ENCODE results near the gene GCKR. TPM values are rescaled to one million over a fixed set of nuclear protein-coding genes. Genes with fewer than 3 reads are reported as not detected.

GCKR gene
- total and polyA plus RNA-seq, 7 experiments from 2014 or later: not detected

- Mint-ChIP-seq H3K4me3 (no peak overlapping the region), H3K4me1 (no peaks in the 10 kb centered on the region), H3K27me3 (no peaks in the 10 kb centered on the region), H3K36me3 (peaks cover 0 to 37% (median 15%) of the 10 kb centered on the region in 5 donors), H3K9me3 (no peaks in the 10 kb centered on the region), H3K27ac (peak overlapping the region in 1 of 9 donors; percentile 26)
- intact Hi-C loops (cut with micrococcal nuclease): no loop called here
- no peaks in the 10 kb centered on the region for H3K9me3 ChIP-seq (ENCODE audit: control insufficient read depth in 2 of 3, low read length in 3 of 3)
- POLR2A ChIA-PET: interaction anchor here (0.5 kb wide), 1 partner anchor 1341 kb away, joined by 3 read pairs; no protein-coding TSS in a partner anchor
- H3K4me3 ChIP-seq (ENCODE audit: low read length): no peak overlapping the region
- H3K27ac ChIP-seq (ENCODE audit: low read depth, low read length): no peak overlapping the region
- ATAC-seq: no peak
- CTCF ChIA-PET: no interaction called here
- DNase-seq: no peak
- peaks cover 0 to 21% (median 0%) of the 10 kb centered on the region in 3 experiments for H3K36me3 ChIP-seq (ENCODE audit: control insufficient read depth in 2 of 3, insufficient read depth in 3 of 3, low read length in 3 of 3)
- H3K4me1 ChIP-seq (ENCODE audit: control insufficient read depth in 2 of 2, insufficient read depth in 2 of 2, low read length in 2 of 2): no peaks in the 10 kb centered on the region
- no peaks in the 10 kb centered on the region for H3K27me3 ChIP-seq (ENCODE audit: control insufficient read depth in 2 of 2, insufficient read depth in 2 of 2, low read length in 2 of 2)
Measured at GRCh38 chr2:27471961-27472360, 24.7 kb upstream of the GCKR start.

DNA sequence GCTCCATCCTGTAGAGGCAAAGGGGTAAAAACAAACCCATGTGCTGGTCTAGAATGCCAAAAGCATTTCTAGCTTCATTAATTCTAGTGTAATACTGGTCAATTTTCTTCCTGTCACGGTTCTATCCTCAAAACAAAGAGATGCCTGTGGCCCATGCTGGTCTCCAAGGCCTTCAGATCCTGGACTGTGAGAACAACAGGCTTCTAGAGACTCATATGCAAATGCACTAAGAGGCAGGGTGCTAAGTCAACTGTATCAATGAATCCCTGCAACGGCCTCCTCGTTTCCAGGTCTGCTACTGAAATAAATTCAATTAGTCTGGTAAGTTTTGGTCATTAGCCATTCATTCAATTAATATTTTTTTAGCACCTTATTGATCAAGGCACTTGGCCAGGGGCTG, 11.1 kb upstream of the GCKR start:
- peak overlapping the region in 3 of 9 donors; percentile 21 to 47 (median 34) for H3K27ac Mint-ChIP-seq
- peaks cover 8 to 20% (median 17%) of the 10 kb centered on the region in 7 donors for H3K4me1 Mint-ChIP-seq
- DNase-seq (no peak), ATAC-seq (no peak)
- H3K27me3 Mint-ChIP-seq: no peaks in the 10 kb centered on the region
- ChIA-PET POLR2A (interaction anchor here (0.6 kb wide), 1 partner anchor 55 kb away, joined by 4 read pairs; no protein-coding TSS in a partner anchor), CTCF (no interaction called here)
- no peaks in the 10 kb centered on the region for H3K9me3 ChIP-seq (ENCODE audit: control insufficient read depth in 2 of 3, low read length in 3 of 3)
- intact Hi-C loops (cut with micrococcal nuclease): loop anchor here (5.0 to 10.0 kb wide), 5 partner anchors 128 to 401 kb away; partner anchors contain the start of genes ATRAID (in 1 of the 2), GTF3C2 (in 1 of the 2), KHK (in 1 of the 2) and SLC30A3 (in 1 of the 2)
- peaks cover 0 to 3% (median 0%) of the 10 kb centered on the region in 11 donors for H3K9me3 Mint-ChIP-seq
- H3K4me3 Mint-ChIP-seq: no peak overlapping the region
- no peaks in the 10 kb centered on the region for H3K27me3 ChIP-seq (ENCODE audit: control insufficient read depth in 2 of 2, insufficient read depth in 2 of 2, low read length in 2 of 2)
- H3K36me3 Mint-ChIP-seq: peaks cover 0 to 21% (median 8%) of the 10 kb centered on the region in 5 donors
- no peak overlapping the region for H3K27ac ChIP-seq (ENCODE audit: low read depth, low read length)
- H3K4me3 ChIP-seq (ENCODE audit: low read length): no peak overlapping the region
- peaks cover 11 to 16% of the 10 kb centered on the region in 2 donors for H3K4me1 ChIP-seq (ENCODE audit: control insufficient read depth in 2 of 2, insufficient read depth in 2 of 2, low read length in 2 of 2)
- H3K36me3 ChIP-seq (ENCODE audit: control insufficient read depth in 2 of 3, insufficient read depth in 3 of 3, low read length in 3 of 3): peaks cover 0 to 18% (median 0%) of the 10 kb centered on the region in 3 experiments

DNA sequence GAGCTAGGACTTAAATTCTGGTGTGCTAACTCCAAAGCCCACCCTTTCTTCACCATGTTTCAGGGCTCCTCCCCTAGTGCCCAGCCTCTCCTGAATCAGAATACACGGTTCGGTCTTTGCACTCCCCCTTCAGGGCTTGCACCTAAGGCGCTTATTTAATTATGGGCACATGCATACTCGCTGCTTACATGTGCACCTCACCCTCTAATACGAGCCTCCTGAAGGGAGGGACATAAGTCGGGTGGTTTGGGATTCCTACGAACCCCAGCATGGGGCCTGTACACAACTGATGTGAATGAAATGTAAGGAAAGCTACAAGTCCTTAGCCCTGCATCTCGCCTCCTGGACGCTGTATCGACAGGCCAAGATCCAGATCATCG, 7.5 kb upstream of the GCKR start:
- Mint-ChIP-seq H3K4me3 (peak overlapping the region; percentile 78 to 92 (median 84)), H3K36me3 (peaks cover 0 to 8% (median 0%) of the 10 kb centered on the region in 5 donors), H3K27ac (peak overlapping the region; percentile 82 to 99 (median 98)), H3K4me1 (peaks cover 8 to 28% (median 19%) of the 10 kb centered on the region in 7 donors), H3K9me3 (peaks cover 0 to 3% (median 0%) of the 10 kb centered on the region in 11 donors), H3K27me3 (peaks cover 10 to 16% (median 12%) of the 10 kb centered on the region in 5 donors)
- H3K27ac ChIP-seq (ENCODE audit: low read depth, low read length): peak overlapping the region; percentile 80
- H3K4me3 ChIP-seq (ENCODE audit: low read length): peak overlapping the region; percentile 62
- peaks cover 0 to 2% of the 10 kb centered on the region in 2 donors for H3K27me3 ChIP-seq (ENCODE audit: control insufficient read depth in 2 of 2, insufficient read depth in 2 of 2, low read length in 2 of 2)
- DNase-seq (peak in 1 of 9 donors; percentile 53), ATAC-seq (peak; percentile 10)
- POLR2A ChIA-PET: no interaction called here
- intact Hi-C loops (cut with micrococcal nuclease): loop anchor here (1.0 to 10.0 kb wide), 17 partner anchors 61 to 404 kb away; partner anchors contain the start of genes EIF2B4 (in 2 of the 2), GTF3C2 (in 2 of the 2), NRBP1 (in 2 of the 2) and PPM1G (in 2 of the 2)
- H3K36me3 ChIP-seq (ENCODE audit: control insufficient read depth in 2 of 3, insufficient read depth in 3 of 3, low read length in 3 of 3): peaks cover 0 to 4% (median 0%) of the 10 kb centered on the region in 3 experiments
- CTCF ChIA-PET: no interaction called here
- H3K4me1 ChIP-seq (ENCODE audit: control insufficient read depth in 2 of 2, insufficient read depth in 2 of 2, low read length in 2 of 2): peaks cover 11 to 16% of the 10 kb centered on the region in 2 donors
- H3K9me3 ChIP-seq (ENCODE audit: control insufficient read depth in 2 of 3, low read length in 3 of 3): no peaks in the 10 kb centered on the region

DNA sequence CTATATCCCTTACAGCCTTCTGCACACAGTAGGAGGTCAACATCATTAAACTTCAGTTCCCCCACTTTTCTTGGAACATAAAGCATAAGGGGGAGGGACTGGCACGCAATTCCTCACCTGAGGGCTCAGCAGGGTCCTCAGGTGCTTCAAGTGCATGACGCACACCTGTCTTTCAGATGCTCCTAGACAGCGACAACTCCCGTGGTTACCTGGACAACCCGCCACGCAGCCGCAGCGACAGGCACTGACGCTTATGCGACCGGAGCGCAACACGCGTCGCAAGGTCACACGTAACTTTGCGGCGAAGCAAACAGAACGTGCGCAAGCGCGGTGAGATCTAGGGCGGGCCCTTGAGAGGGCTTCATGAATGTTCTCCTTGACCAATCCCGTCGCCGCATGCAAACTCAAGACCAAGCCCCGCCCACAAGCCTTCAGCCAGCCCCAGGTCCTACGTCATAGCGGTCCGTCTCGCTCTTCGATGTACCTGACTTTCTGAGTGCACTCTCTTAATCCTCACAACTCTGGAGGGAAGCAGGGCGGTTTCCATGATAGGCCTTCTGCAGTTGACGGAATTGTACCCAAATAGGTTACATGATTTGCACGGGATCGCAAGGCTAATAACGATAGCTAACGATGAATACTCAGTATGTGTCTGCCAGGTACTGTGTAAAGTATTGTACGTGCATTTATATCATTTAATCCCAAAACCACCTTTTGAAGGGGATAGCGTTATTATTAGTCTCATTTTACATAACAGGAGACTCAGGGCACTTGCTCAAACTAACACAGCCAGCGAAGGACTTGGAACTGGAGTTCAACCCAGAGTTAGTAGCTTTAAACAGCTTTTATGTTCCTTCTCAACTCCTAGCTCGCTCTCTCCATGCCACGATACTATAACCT, 6.9 kb upstream of the GCKR start, which contains the start of gene IFT172:
IFT172 (minus strand) TSS at position 246 of the 900 bp plus-strand sequence; CDS start at position 156, 90 bp downstream.
- Mint-ChIP-seq H3K4me1 (peaks cover 8 to 29% (median 19%) of the 10 kb centered on the region in 7 donors), H3K9me3 (peaks cover 0 to 3% (median 0%) of the 10 kb centered on the region in 11 donors), H3K27ac (peak within 1 kb of the TSS; percentile 82 to 99 (median 98)), H3K4me3 (peak within 1 kb of the TSS; percentile 78 to 92 (median 84)), H3K36me3 (peaks cover 0 to 7% (median 0%) of the 10 kb centered on the region in 5 donors), H3K27me3 (peaks cover 13 to 20% (median 17%) of the 10 kb centered on the region in 5 donors)
- peaks cover 11 to 16% of the 10 kb centered on the region in 2 donors for H3K4me1 ChIP-seq (ENCODE audit: control insufficient read depth in 2 of 2, insufficient read depth in 2 of 2, low read length in 2 of 2)
- peaks cover 0 to 1% (median 0%) of the 10 kb centered on the region in 3 experiments for H3K36me3 ChIP-seq (ENCODE audit: control insufficient read depth in 2 of 3, insufficient read depth in 3 of 3, low read length in 3 of 3)
- peak; percentile 90 to 100 (median 99) for DNase-seq
- POLR2A ChIA-PET: interaction anchor here (0.6 to 1.0 kb wide), 3 partner anchors 12 to 1612 kb away, joined by 3 to 4 read pairs (median 3); no protein-coding TSS in a partner anchor
- peak within 1 kb of the TSS; percentile 80 for H3K27ac ChIP-seq (ENCODE audit: low read depth, low read length)
- H3K4me3 ChIP-seq (ENCODE audit: low read length): peak within 1 kb of the TSS; percentile 63
- H3K27me3 ChIP-seq (ENCODE audit: control insufficient read depth in 2 of 2, insufficient read depth in 2 of 2, low read length in 2 of 2): peaks cover 0 to 7% of the 10 kb centered on the region in 2 donors
- ATAC-seq: peak; percentile 96
- intact Hi-C loops (cut with micrococcal nuclease): loop anchor here (1.0 to 10.0 kb wide), 17 partner anchors 61 to 405 kb away; partner anchors contain the start of genes EIF2B4 (in 2 of the 2), GTF3C2 (in 2 of the 2), NRBP1 (in 2 of the 2) and PPM1G (in 2 of the 2)
- CTCF ChIA-PET: no interaction called here
- no peaks in the 10 kb centered on the region for H3K9me3 ChIP-seq (ENCODE audit: control insufficient read depth in 2 of 3, low read length in 3 of 3)

DNA sequence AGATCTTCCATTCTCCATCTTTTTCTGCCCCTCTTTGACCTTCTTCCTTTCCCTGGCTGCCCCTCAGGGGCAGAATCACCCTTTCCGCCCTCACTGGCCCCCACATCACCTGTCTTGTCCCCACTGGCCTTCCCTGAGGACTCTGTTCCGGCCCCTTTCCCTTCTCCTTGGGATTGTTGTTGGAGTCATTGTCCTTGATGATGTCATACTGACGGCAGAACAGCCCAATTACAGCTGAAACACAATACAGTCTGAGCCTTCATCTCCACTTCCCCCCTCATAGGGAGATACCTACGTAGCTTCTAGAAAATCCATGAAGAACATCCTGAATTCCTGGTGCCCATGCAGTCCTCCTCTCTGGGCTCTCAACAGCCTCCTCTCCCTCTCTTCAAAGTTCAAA, 4.1 kb upstream of the GCKR start:
- no peaks in the 10 kb centered on the region for H3K9me3 ChIP-seq (ENCODE audit: control insufficient read depth in 2 of 3, low read length in 3 of 3)
- H3K27ac Mint-ChIP-seq: peak overlapping the region in 4 of 9 donors; percentile 18 to 87 (median 56)
- H3K27me3 Mint-ChIP-seq: peaks cover 33 to 44% (median 40%) of the 10 kb centered on the region in 5 donors
- H3K9me3 Mint-ChIP-seq: peaks cover 0 to 3% (median 0%) of the 10 kb centered on the region in 11 donors
- ChIA-PET CTCF (no interaction called here), POLR2A (no interaction called here)
- DNase-seq (no peak), ATAC-seq (no peak)
- H3K4me3 ChIP-seq (ENCODE audit: low read length): no peak overlapping the region
- H3K27ac ChIP-seq (ENCODE audit: low read depth, low read length): no peak overlapping the region
- peaks cover 0 to 5% (median 0%) of the 10 kb centered on the region in 5 donors for H3K36me3 Mint-ChIP-seq
- H3K4me3 Mint-ChIP-seq: peak overlapping the region in 1 of 10 donors; percentile 15
- H3K4me1 ChIP-seq (ENCODE audit: control insufficient read depth in 2 of 2, insufficient read depth in 2 of 2, low read length in 2 of 2): peaks cover 15 to 16% of the 10 kb centered on the region in 2 donors
- H3K36me3 ChIP-seq (ENCODE audit: control insufficient read depth in 2 of 3, insufficient read depth in 3 of 3, low read length in 3 of 3): no peaks in the 10 kb centered on the region
- H3K27me3 ChIP-seq (ENCODE audit: control insufficient read depth in 2 of 2, insufficient read depth in 2 of 2, low read length in 2 of 2): peaks cover 7 to 9% of the 10 kb centered on the region in 2 donors
- intact Hi-C loops (cut with micrococcal nuclease): no loop called here
- H3K4me1 Mint-ChIP-seq: peaks cover 11 to 36% (median 27%) of the 10 kb centered on the region in 7 donors

DNA sequence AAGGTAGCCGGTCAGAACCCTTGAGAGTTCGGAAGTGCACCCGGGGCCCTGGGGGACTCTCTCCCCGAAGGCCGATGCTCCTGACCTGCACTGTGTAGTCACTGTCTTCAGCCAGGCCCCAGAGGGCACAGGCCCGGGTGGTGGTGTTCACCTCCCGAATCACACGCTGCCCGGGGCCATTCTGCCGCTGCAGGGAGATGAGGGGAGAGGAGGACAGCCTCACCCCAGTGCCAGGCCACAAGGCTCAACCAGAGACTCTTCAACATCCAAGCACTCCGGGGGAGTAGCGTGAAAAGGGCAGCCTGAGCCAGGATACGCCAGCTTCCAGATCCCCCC, 2.7 kb upstream of the GCKR start:
- Histone ChIP-seq H3K36me3 (ENCODE audit: control insufficient read depth in 2 of 3, insufficient read depth in 3 of 3, low read length in 3 of 3) (no peaks in the 10 kb centered on the region), H3K4me3 (ENCODE audit: low read length) (no peak overlapping the region), H3K9me3 (ENCODE audit: control insufficient read depth in 2 of 3, low read length in 3 of 3) (no peaks in the 10 kb centered on the region), H3K27ac (ENCODE audit: low read depth, low read length) (no peak overlapping the region), H3K4me1 (ENCODE audit: control insufficient read depth in 2 of 2, insufficient read depth in 2 of 2, low read length in 2 of 2) (peaks cover 12 to 14% of the 10 kb centered on the region in 2 donors), H3K27me3 (ENCODE audit: control insufficient read depth in 2 of 2, insufficient read depth in 2 of 2, low read length in 2 of 2) (peaks cover 7 to 9% of the 10 kb centered on the region in 2 donors)
- Mint-ChIP-seq H3K4me1 (peaks cover 11 to 32% (median 22%) of the 10 kb centered on the region in 7 donors), H3K4me3 (peak overlapping the region; percentile 37 to 73 (median 57)), H3K27me3 (peaks cover 41 to 57% (median 51%) of the 10 kb centered on the region in 5 donors), H3K9me3 (peaks cover 0 to 3% (median 0%) of the 10 kb centered on the region in 11 donors), H3K36me3 (peaks cover 0 to 5% (median 0%) of the 10 kb centered on the region in 5 donors), H3K27ac (peak overlapping the region in 2 of 9 donors; percentile 22 to 75)
- DNase-seq (no peak), ATAC-seq (no peak)
- CTCF ChIA-PET: no interaction called here
- POLR2A ChIA-PET: no interaction called here
- intact Hi-C loops (cut with micrococcal nuclease): no loop called here

Data from naive thymus-derived CD4-positive, alpha-beta T cell (primary cell).